Mucosa of descending colon (tissue), 3 donors: ENCODE measurements around the gene DSCAML1. TPM values are rescaled to one million over a fixed set of nuclear protein-coding genes. Genes with fewer than 3 reads are reported as not detected.

Experiments
- ATAC-seq: fragments of 200-7000 bp; cut with Tn5 transposase; one replicate; pipeline ENCODE4 v1.9.1; 2020; ENCODE audit warnings: mild to moderate bottlenecking, moderate library complexity
- DNase-seq, 3 donors: peaks; one replicate each; pipeline ENCODE4 v3.0.0-alpha.2; 2020
- H3K36me3 ChIP-seq: fragments of 200-600 bp; one replicate; pipeline ENCODE4 v1.8.0; 2021; ENCODE audit warnings: low read depth, mild to moderate bottlenecking
- H3K4me1 ChIP-seq: fragments of 200-600 bp; one replicate; pipeline ENCODE4 v1.8.0; 2021; ENCODE audit warnings: low read depth, mild to moderate bottlenecking
- H3K4me3 ChIP-seq: fragments of 200-600 bp; one replicate; pipeline ENCODE4 v1.8.0; 2021; ENCODE audit warnings: mild to moderate bottlenecking
- H3K9me3 ChIP-seq: fragments of 200-600 bp; one replicate; pipeline ENCODE4 v1.8.0; 2021; ENCODE audit warnings: mild to moderate bottlenecking
- CTCF ChIP-seq: fragments of 200-600 bp; IDR thresholded peaks from one replicate; pipeline ENCODE4 v1.8.0; 2022; ENCODE audit warnings: antibody characterized with exemption, mild to moderate bottlenecking
- intact Hi-C, 2 donors: fragments of 100-400 bp; cut with DNase I in 1 of 2; cut with micrococcal nuclease in 1 of 2; formaldehyde crosslinking; loops; one replicate each; pipeline versions ENCODE4 v1.11.0 to v1.11.1; 2022; cut with DNase I, micrococcal nuclease
- total RNA-seq, 3 donors: library from RNA; stranded (reverse); fragmentation: NEBNext Ultra II Directional in 2 of 3; extraction: Animal tissue kit (Norgen Biotek cat#: 25700) in 2 of 3; gene quantifications; one replicate each; pipeline versions ENCODE4 v1.2.1 to v1.2.4, GENCODE V29; 2021 to 2023
- donor health status: DM: no; HTN: no; CAD: no; lungs with moderate emphysema.
- donor health status: DM: no; HTN: no; CAD: no.
- donor health status: DM: no; HTN: yes; CAD: no.

The DSCAML1 gene
- total RNA-seq, 3 donors from 2014 or later, result 5.0 to 5.5 (median 5.3) TPM

DNA sequence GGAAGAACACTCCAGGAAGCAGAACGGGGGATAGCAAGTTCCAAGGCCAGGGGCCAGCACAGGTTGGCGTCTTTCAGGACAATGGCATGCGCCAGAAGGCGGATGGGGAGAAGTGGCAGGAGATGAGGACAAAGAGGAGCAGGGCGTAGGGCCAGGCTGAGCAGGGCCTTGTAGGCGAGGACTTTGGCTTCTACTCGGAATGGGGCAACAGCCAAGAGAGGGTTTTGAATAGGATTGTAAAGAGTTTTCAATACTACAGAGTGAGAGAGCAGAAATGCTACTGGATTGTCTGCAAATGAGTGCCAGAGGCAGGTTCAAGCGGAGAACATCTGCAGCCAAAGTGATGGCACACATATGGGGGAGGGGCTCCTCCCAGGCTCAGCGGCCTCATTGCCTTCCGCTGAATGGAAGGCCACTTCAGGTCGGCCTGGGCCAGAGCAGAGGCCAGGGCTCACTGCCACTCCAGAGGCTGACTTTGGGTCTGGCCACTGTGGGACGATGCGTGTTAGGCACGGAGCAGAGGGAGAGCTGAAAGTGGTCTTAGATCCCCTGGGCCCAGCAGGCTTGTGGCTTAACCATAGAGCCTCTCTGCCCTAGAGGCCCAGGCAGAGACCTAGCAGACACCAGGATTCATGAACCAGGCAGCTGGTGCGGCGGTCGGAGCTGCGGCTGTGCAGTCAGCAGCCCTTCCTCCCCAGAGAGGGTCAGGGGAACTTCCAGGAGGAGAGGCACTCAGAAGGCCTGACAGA lies 118.2 kb downstream of the DSCAML1 start:
- intact Hi-C loops, result no loop called here
- Histone ChIP-seq H3K4me1 (no peaks in the 10 kb centered on the region), H3K36me3 (no peaks in the 10 kb centered on the region), H3K9me3 (no peaks in the 10 kb centered on the region), H3K4me3 (no peak overlapping the region)
- no peak for TF ChIP-seq CTCF
- ATAC-seq (peak; percentile 20), DNase-seq (peak in 1 of 3 donors; percentile 19)

GRCh38 chr11:117677729-117678310 lies 119.2 kb downstream of the DSCAML1 start:
- Histone ChIP-seq H3K4me1 (no peaks in the 10 kb centered on the region), H3K4me3 (no peak overlapping the region), H3K36me3 (no peaks in the 10 kb centered on the region), H3K9me3 (no peaks in the 10 kb centered on the region)
- no peak for TF ChIP-seq CTCF
- no peak for DNase-seq
- intact Hi-C loops, result no loop called here
- ATAC-seq, result no peak

- ATAC-seq (no peak), DNase-seq (no peak)
- TF ChIP-seq CTCF, result no peak
- Histone ChIP-seq H3K4me3 (no peak overlapping the region), H3K4me1 (no peaks in the 10 kb centered on the region), H3K36me3 (no peaks in the 10 kb centered on the region), H3K9me3 (no peaks in the 10 kb centered on the region)
- intact Hi-C loops, result no loop called here
Observed at GRCh38 chr11:117676501-117676900, 120.5 kb downstream of the DSCAML1 start.

GRCh38 chr11:117673602-117674001 lies 123.4 kb downstream of the DSCAML1 start:
- no peak for TF ChIP-seq CTCF
- ATAC-seq (no peak), DNase-seq (no peak)
- H3K36me3 ChIP-seq, result no peaks in the 10 kb centered on the region
- no peaks in the 10 kb centered on the region for H3K4me1 ChIP-seq
- no peaks in the 10 kb centered on the region for H3K9me3 ChIP-seq
- intact Hi-C loops, result no loop called here
- no peak overlapping the region for H3K4me3 ChIP-seq

DNA sequence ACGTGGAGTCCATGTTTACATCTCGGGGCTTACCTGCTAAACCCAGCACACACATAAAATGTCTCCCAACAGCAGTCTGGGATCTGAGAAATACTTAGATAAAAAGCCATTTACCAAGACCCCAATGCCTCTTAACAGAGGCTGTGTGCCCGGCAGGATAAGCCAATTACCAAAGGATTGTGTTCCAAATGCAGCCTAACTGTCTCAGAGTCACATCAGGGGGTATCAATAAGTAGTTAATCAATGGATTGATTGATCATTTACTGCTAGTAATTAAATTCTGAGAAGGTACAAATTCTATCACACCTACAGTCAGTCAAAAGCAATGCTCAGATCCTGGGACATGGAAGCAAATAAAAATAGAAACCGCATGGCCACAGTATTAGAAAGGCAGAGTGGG lies 125.6 kb downstream of the DSCAML1 start:
- ATAC-seq (no peak), DNase-seq (no peak)
- Histone ChIP-seq H3K4me1 (no peaks in the 10 kb centered on the region), H3K4me3 (no peak overlapping the region), H3K9me3 (no peaks in the 10 kb centered on the region), H3K36me3 (no peaks in the 10 kb centered on the region)
- TF ChIP-seq CTCF, result no peak
- intact Hi-C loops, result no loop called here
